GM23248 (cell line): ENCODE data around the gene MAP1B. TPM values are rescaled to one million over a fixed set of nuclear protein-coding genes. Genes with fewer than 3 reads are reported as not detected.

Experiments used
- DNase-seq: peaks from one replicate; pipeline ENCODE4 v3.0.0-alpha.2; 2015
- H2AFZ ChIP-seq: fragments of 200-600 bp; sonication (generic); 2 replicates; pipeline ENCODE4 v1.6.1; 2016; ENCODE audit warnings: antibody characterized with exemption
- H3F3A ChIP-seq: fragments of 200-600 bp; sonication (generic); 2 replicates; pipeline ENCODE4 v1.6.1; 2016; ENCODE audit warnings: mild to moderate bottlenecking, antibody characterized with exemption, mixed run types; ENCODE audit not compliant: insufficient read depth
- H3K27ac ChIP-seq: fragments of 200-600 bp; sonication (generic); 2 replicates; pipeline ENCODE4 v1.5.1; 2016; ENCODE audit warnings: mild to moderate bottlenecking
- H3K27me3 ChIP-seq: fragments of 200-600 bp; sonication (generic); replicated peaks from 2 replicates; pipeline ENCODE4 v1.6.1; 2016; ENCODE audit warnings: mild to moderate bottlenecking; ENCODE audit not compliant: insufficient read depth
- H3K36me3 ChIP-seq: fragments of 200-600 bp; sonication (generic); 2 replicates; pipeline ENCODE4 v1.6.1; 2016; ENCODE audit warnings: low read depth, mild to moderate bottlenecking
- H3K4me1 ChIP-seq: fragments of 200-600 bp; sonication (generic); 2 replicates; pipeline ENCODE4 v1.6.1; 2016; ENCODE audit warnings: mild to moderate bottlenecking; ENCODE audit not compliant: insufficient read depth
- H3K4me2 ChIP-seq: fragments of 200-600 bp; sonication (generic); one replicate; pipeline ENCODE4 v1.6.1; 2016; ENCODE audit warnings: mild to moderate bottlenecking; ENCODE audit not compliant: unreplicated experiment
- H3K4me3 ChIP-seq: fragments of 200-600 bp; sonication (generic); 2 replicates; pipeline ENCODE4 v1.5.1; 2016; ENCODE audit warnings: mild to moderate bottlenecking
- H3K79me2 ChIP-seq: fragments of 200-600 bp; sonication (generic); 2 replicates; pipeline ENCODE4 v1.6.1; 2016; ENCODE audit warnings: mild to moderate bottlenecking; ENCODE audit not compliant: insufficient read depth
- H3K9ac ChIP-seq: fragments of 200-600 bp; sonication (generic); 2 replicates; pipeline ENCODE4 v1.6.1; 2016; ENCODE audit warnings: mild to moderate bottlenecking
- H3K9me2 ChIP-seq: fragments of 200-600 bp; sonication (generic); 2 replicates; pipeline ENCODE4 v1.6.1; 2016; ENCODE audit warnings: mixed run types, mild to moderate bottlenecking, moderate library complexity; ENCODE audit not compliant: insufficient read depth
- H3K9me3 ChIP-seq: fragments of 200-600 bp; sonication (generic); one replicate; pipeline ENCODE4 v1.6.1; 2017; ENCODE audit warnings: low read depth
- H4K20me1 ChIP-seq: fragments of 200-600 bp; sonication (generic); 2 replicates; pipeline ENCODE4 v1.6.0; 2016; ENCODE audit not compliant: insufficient read depth
- EZH2 ChIP-seq: fragments of 200-600 bp; sonication (generic); IDR thresholded peaks from 2 replicates; pipeline ENCODE4 v1.6.1; 2018; ENCODE audit warnings: antibody characterized with exemption, mild to moderate bottlenecking; ENCODE audit not compliant: insufficient read depth, poor library complexity, severe bottlenecking
- EZH2phosphoT487 ChIP-seq: fragments of 200-600 bp; sonication (generic); IDR thresholded peaks from 2 replicates; pipeline ENCODE4 v1.6.1; 2018; ENCODE audit warnings: antibody characterized with exemption, moderate library complexity, mild to moderate bottlenecking, low read depth; ENCODE audit not compliant: insufficient read depth
- WGBS, 2 experiments: methylation state at CpG; one replicate each; pipeline ENCODE4 v1.1.6; 2015 to 2017; ENCODE audit warnings: low lambda C conversion rate in 2 of 2, low coverage in 1 of 2; ENCODE audit errors: missing lambda C conversion rate in 2 of 2; 5-methylcytosine and 5-hydroxymethylcytosine counted together
- in situ Hi-C: fragments of 300-500 bp; cut with MboI; formaldehyde crosslinking; loops from 2 replicates; pipeline ENCODE4 v1.15.0; 2020
- polyA plus RNA-seq: library from polyadenylated mRNA; unstranded; fragments of >200 nt; fragmentation: Nextera tagmentation; extraction: Ambion mirVana; gene quantifications from 2 replicates; pipeline ENCODE4 v1.2.1, GENCODE V29; 2016
- total RNA-seq: library from RNA; depleted of rRNA; stranded (reverse); fragments of >200 nt; shearing (Covaris generic); gene quantifications from 2 replicates; pipeline ENCODE4 v1.2.3, GENCODE V29; 2014

The MAP1B gene
- total and polyA plus RNA-seq, 2 experiments from 2014 or later, result 149 to 267 TPM

- H3K9me2 ChIP-seq, result no peaks in the 10 kb centered on the region
- no peaks in the 10 kb centered on the region for H3K36me3 ChIP-seq
- TF ChIP-seq EZH2, result no peak
- TF ChIP-seq EZH2phosphoT487, result no peak
- no peaks in the 10 kb centered on the region for H4K20me1 ChIP-seq
- peak overlapping the region; percentile 53 for H3K9ac ChIP-seq
- peaks cover 76% of the 10 kb centered on the region for H3K79me2 ChIP-seq
- H3K4me1 ChIP-seq, result peaks cover 82% of the 10 kb centered on the region
- H3K4me3 ChIP-seq, result peak overlapping the region; percentile 9; the same call in 1 of the 2 replicates
- DNase-seq, result peak; percentile 91
- H3K27me3 ChIP-seq, result no peaks in the 10 kb centered on the region
- H3K4me2 ChIP-seq, result peak overlapping the region; percentile 60
- 34 to 35% methylated on average over 8 of the region's 8 CpGs for WGBS, 2 experiments
- in situ Hi-C loops, result no loop called here
- H2AFZ ChIP-seq, result peak overlapping the region; percentile 20; the same call in 1 of the 2 replicates
- H3K27ac ChIP-seq, result peak overlapping the region; percentile 69
- H3K9me3 ChIP-seq, result no peaks in the 10 kb centered on the region
- peaks cover 76% of the 10 kb centered on the region for H3F3A ChIP-seq
Observed at GRCh38 chr5:72141440-72142355, 34.4 kb downstream of the MAP1B start.

DNA sequence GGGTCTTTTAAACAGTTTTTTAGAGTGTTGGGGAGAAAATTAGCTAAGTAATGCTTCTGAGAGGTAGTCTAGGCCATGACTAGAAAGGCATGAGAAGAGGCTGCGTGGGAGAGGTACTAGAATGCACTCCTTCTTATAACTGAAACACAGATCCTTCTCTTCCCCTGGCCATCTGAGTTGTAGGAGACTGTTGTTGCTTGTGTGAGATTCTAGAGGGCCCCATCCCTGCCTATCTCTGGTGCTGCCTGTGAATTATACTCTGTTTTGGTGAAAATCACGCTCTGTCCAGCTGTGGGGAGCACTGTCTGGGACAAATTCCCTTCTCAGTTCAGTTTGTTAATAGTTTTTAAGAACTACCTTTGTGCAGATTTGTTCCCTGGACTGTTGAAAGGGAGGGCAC lies 37.5 kb downstream of the MAP1B start:
- peaks cover 11% of the 10 kb centered on the region for H3K36me3 ChIP-seq
- TF ChIP-seq EZH2 (no peak), EZH2phosphoT487 (no peak)
- H4K20me1 ChIP-seq, result no peaks in the 10 kb centered on the region
- no peak overlapping the region for H3K9ac ChIP-seq
- H3K4me2 ChIP-seq, result no peak overlapping the region
- no peak overlapping the region for H3K4me3 ChIP-seq
- WGBS, 2 experiments, result 71 to 86% methylated on average over 2 of the region's 2 CpGs
- H2AFZ ChIP-seq, result no peak overlapping the region
- in situ Hi-C loops, result no loop called here
- no peaks in the 10 kb centered on the region for H3K9me3 ChIP-seq
- H3K27me3 ChIP-seq, result no peaks in the 10 kb centered on the region
- peaks cover 57% of the 10 kb centered on the region for H3F3A ChIP-seq
- peaks cover 87% of the 10 kb centered on the region for H3K79me2 ChIP-seq
- H3K9me2 ChIP-seq, result no peaks in the 10 kb centered on the region
- no peak overlapping the region for H3K27ac ChIP-seq
- DNase-seq, result no peak
- H3K4me1 ChIP-seq, result peaks cover 57% of the 10 kb centered on the region

DNA sequence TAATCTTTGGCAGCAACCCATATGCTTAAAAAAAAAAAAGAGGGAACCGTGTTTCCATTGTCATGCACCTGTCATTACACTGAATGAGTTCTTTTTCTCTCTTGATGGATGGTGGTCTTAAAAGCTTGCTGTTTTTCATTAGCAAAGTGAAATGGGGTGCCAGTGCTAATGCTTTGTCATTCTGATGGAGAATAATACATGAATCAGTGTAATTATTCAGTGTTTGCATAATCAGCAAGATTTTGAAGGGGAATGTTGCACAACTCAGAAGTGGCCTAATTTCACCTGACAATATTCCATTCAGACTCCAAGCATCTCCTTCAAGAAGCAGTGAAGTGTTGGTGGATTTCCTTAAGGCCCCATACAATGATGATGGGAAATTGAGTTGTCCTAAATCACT lies 38.1 kb downstream of the MAP1B start:
- Histone ChIP-seq H3K4me2 (peak overlapping the region; percentile 6), H4K20me1 (no peaks in the 10 kb centered on the region)
- in situ Hi-C loops, result no loop called here

DNA sequence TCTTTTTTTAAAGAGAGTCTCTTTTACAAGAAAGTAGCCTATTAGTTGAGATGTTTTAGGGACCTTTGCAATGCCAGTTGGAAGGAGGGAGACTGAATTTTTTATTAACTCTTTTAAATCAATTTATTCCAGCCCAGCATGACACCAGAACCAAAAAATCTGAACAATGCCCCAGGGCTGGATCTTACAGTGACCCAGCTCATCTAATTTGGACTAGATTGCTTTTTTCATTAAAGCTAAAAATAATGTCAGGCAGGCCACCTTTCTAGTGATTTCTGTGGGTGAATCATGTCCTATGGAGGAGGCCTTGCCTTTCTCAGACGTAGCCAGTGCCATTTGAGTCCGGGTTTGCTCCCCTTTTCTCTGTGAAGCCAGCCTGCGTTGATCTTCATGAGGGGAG lies 38.8 kb downstream of the MAP1B start:
- in situ Hi-C loops, result no loop called here
- Histone ChIP-seq H3K27ac (no peak overlapping the region), H3K27me3 (no peaks in the 10 kb centered on the region), H2AFZ (no peak overlapping the region), H3K4me2 (no peak overlapping the region), H3K9ac (no peak overlapping the region), H3K4me1 (peaks cover 50% of the 10 kb centered on the region), H3K9me2 (no peaks in the 10 kb centered on the region), H3K4me3 (no peak overlapping the region), H3F3A (peaks cover 57% of the 10 kb centered on the region), H3K79me2 (peaks cover 92% of the 10 kb centered on the region), H4K20me1 (no peaks in the 10 kb centered on the region), H3K36me3 (peaks cover 11% of the 10 kb centered on the region), H3K9me3 (no peaks in the 10 kb centered on the region)
- WGBS, 2 experiments, result 88 to 91% methylated on average over 3 of the region's 3 CpGs
- TF ChIP-seq EZH2 (no peak), EZH2phosphoT487 (no peak)
- DNase-seq, result no peak

More for the DNA sequence above, 38.1 kb downstream of the MAP1B start:
- Histone ChIP-seq H3K79me2 (peaks cover 92% of the 10 kb centered on the region), H3F3A (peaks cover 57% of the 10 kb centered on the region), H2AFZ (no peak overlapping the region), H3K36me3 (peaks cover 11% of the 10 kb centered on the region), H3K4me3 (no peak overlapping the region), H3K9me3 (no peaks in the 10 kb centered on the region), H3K4me1 (peaks cover 53% of the 10 kb centered on the region), H3K9me2 (no peaks in the 10 kb centered on the region), H3K27me3 (no peaks in the 10 kb centered on the region), H3K9ac (no peak overlapping the region), H3K27ac (no peak overlapping the region)
- WGBS, 2 experiments, result 6 to 13% methylated on average over 1 of the region's 1 CpG
- peak; percentile 42 for DNase-seq
- TF ChIP-seq EZH2 (no peak), EZH2phosphoT487 (no peak)
